Neural progenitor cell (in vitro differentiated cells): ENCODE data around the gene GTF2IRD2. TPM values are rescaled to one million over a fixed set of nuclear protein-coding genes. Genes with fewer than 3 reads are reported as not detected.
"Not testable (repeated sequence)": the region's sequence is repeated elsewhere in the genome, so short reads cannot be mapped to it uniquely, and the experiment has no call there.

ENCODE experiments used
- DNase-seq: peaks from one replicate; pipeline ENCODE4 v3.0.0-alpha.2; 2016; ENCODE audit warnings: low spot score
- H2AFZ ChIP-seq: fragments of 200-600 bp; sonication (generic); replicated peaks from 2 replicates; pipeline ENCODE4 v1.6.1; 2016; ENCODE audit warnings: antibody characterized with exemption
- H3F3A ChIP-seq: fragments of 200-600 bp; sonication (generic); 2 replicates; pipeline ENCODE4 v1.6.1; 2016; ENCODE audit warnings: antibody characterized with exemption, low read depth
- H3K27ac ChIP-seq: fragments of 200-600 bp; sonication (generic); 2 replicates; pipeline ENCODE4 v1.5.1; 2016; ENCODE audit warnings: mild to moderate bottlenecking
- H3K27me3 ChIP-seq: fragments of 200-600 bp; sonication (generic); 2 replicates; pipeline ENCODE4 v1.6.1; 2016; ENCODE audit warnings: mild to moderate bottlenecking, moderate library complexity
- H3K36me3 ChIP-seq: fragments of 200-600 bp; sonication (generic); 2 replicates; pipeline ENCODE4 v1.5.1; 2016
- H3K4me1 ChIP-seq: fragments of 200-600 bp; sonication (generic); 2 replicates; pipeline ENCODE4 v1.6.1; 2016; ENCODE audit warnings: mixed run types
- H3K4me2 ChIP-seq: fragments of 200-600 bp; sonication (generic); 2 replicates; pipeline ENCODE4 v1.6.1; 2016
- H3K4me3 ChIP-seq: fragments of 200-600 bp; sonication (generic); 2 replicates; pipeline ENCODE4 v1.5.1; 2016
- H3K79me2 ChIP-seq: fragments of 200-600 bp; sonication (generic); 2 replicates; pipeline ENCODE4 v1.6.1; 2016; ENCODE audit warnings: low read depth
- H3K9ac ChIP-seq: fragments of 200-600 bp; sonication (generic); 2 replicates; pipeline ENCODE4 v1.6.1; 2016
- H3K9me3 ChIP-seq: fragments of 200-600 bp; sonication (generic); 2 replicates; pipeline ENCODE4 v1.5.1; 2016; ENCODE audit warnings: low read depth
- H4K20me1 ChIP-seq: fragments of 200-600 bp; sonication (generic); 2 replicates; pipeline ENCODE4 v1.6.1; 2016; ENCODE audit warnings: low read depth
- H3K27ac Mint-ChIP-seq: 3 replicates; pipeline ENCODE4 v1.8.0; 2021; ENCODE audit warnings: mixed read lengths
- H3K27me3 Mint-ChIP-seq: 2 replicates; pipeline ENCODE4 v1.8.0; 2022; ENCODE audit warnings: low read depth, mild to moderate bottlenecking, inconsistent platforms, moderate library complexity, mixed read lengths; ENCODE audit not compliant: insufficient read depth
- H3K36me3 Mint-ChIP-seq: 3 replicates; pipeline ENCODE4 v1.8.0; 2021; ENCODE audit warnings: mixed read lengths
- H3K4me1 Mint-ChIP-seq: 3 replicates; pipeline ENCODE4 v1.8.0; 2021; ENCODE audit warnings: mixed read lengths
- H3K4me3 Mint-ChIP-seq: 3 replicates; pipeline ENCODE4 v1.8.0; 2021; ENCODE audit warnings: mild to moderate bottlenecking, moderate library complexity, mixed read lengths
- H3K9me3 Mint-ChIP-seq: 3 replicates; pipeline ENCODE4 v1.8.0; 2020; ENCODE audit warnings: mixed read lengths
- total RNA-seq: library from RNA; depleted of rRNA; stranded (reverse); fragments of >200 nt; gene quantifications from 2 replicates; pipeline ENCODE4 v1.2.3, GENCODE V29; 2015; ENCODE audit warnings: low replicate concordance

GTF2IRD2 gene
- total RNA-seq, 1 donor from 2014 or later: 4.1 TPM

DNA sequence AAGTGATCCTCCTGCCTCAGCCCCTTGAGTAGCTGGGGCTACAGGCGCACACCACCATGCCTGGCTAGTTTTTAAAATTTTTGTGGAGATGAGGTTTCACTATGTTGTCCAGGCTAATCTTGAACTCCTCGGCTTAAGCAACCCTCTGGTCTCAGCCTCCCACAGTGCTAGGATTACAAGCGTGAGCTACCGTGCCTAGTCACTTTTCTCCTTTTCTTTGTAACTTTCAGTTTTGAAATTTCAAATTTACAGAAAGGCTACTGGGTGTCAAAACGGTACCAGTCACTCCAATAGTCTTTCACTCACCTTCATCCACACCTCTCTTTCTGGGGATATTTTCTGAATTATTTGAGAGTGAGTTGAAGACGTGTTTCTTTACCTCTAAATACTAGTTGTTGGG lies 76.3 kb downstream of the GTF2IRD2 start:
- not testable (repeated sequence) for H3K79me2 ChIP-seq, H3K9me3 ChIP-seq, H3K36me3 Mint-ChIP-seq, H3K4me2 ChIP-seq, H3K4me1 ChIP-seq, H3K4me3 ChIP-seq, H3K9ac ChIP-seq, H3F3A ChIP-seq, H3K4me3 Mint-ChIP-seq, H4K20me1 ChIP-seq, H3K27me3 Mint-ChIP-seq, DNase-seq, H3K27ac Mint-ChIP-seq, H3K4me1 Mint-ChIP-seq, H3K27ac ChIP-seq, H3K27me3 ChIP-seq, H3K9me3 Mint-ChIP-seq, H3K36me3 ChIP-seq, H2AFZ ChIP-seq

- not testable (repeated sequence) for H3K4me1 ChIP-seq, DNase-seq, H3K4me3 Mint-ChIP-seq, H3K27me3 Mint-ChIP-seq, H3K79me2 ChIP-seq, H3K9ac ChIP-seq, H3K4me3 ChIP-seq, H3K4me1 Mint-ChIP-seq, H3K27ac ChIP-seq, H3K9me3 Mint-ChIP-seq, H3K9me3 ChIP-seq, H4K20me1 ChIP-seq, H3F3A ChIP-seq, H3K36me3 ChIP-seq, H3K27ac Mint-ChIP-seq, H3K36me3 Mint-ChIP-seq, H3K27me3 ChIP-seq, H3K4me2 ChIP-seq, H2AFZ ChIP-seq
Observed at GRCh38 chr7:74773760-74774750, 77.3 kb downstream of the GTF2IRD2 start, which contains the start of gene NCF1. NCF1 (plus strand) TSS chr7:74774011; CDS start chr7:74774032, 21 bp downstream.

- H3K4me3 Mint-ChIP-seq, H3K36me3 ChIP-seq, H3K4me2 ChIP-seq, H3K9me3 ChIP-seq, H3K4me3 ChIP-seq, H2AFZ ChIP-seq, H4K20me1 ChIP-seq, H3K4me1 ChIP-seq, H3K27me3 Mint-ChIP-seq, H3K9me3 Mint-ChIP-seq, H3K27ac Mint-ChIP-seq, H3K9ac ChIP-seq, H3K27ac ChIP-seq, H3F3A ChIP-seq, H3K4me1 Mint-ChIP-seq, H3K79me2 ChIP-seq, DNase-seq, H3K27me3 ChIP-seq, H3K36me3 Mint-ChIP-seq: not testable (repeated sequence)
Observed at GRCh38 chr7:74772093-74772492, 79.3 kb downstream of the GTF2IRD2 start.

DNA sequence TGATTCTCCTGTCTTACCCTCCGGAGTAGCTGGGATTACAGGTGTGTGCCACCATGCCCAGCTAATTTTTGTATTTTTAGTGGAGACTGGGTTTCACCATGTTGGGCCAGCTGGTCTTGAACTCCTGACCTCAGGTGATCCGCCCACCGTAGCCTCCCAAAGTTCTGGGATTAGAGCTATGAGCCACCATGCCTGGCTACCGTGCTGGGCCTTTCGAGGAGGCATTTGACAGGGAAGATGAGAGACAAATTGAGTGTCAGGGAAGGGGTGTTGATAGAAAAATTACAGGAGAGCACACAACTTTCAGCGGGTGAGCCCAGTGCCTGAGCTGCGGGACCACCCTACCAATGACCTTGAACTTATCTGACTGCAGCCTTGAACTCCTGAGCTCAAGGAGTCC lies 81.3 kb downstream of the GTF2IRD2 start:
- not testable (repeated sequence) for DNase-seq, H3K9ac ChIP-seq, H3K4me1 Mint-ChIP-seq, H3K9me3 ChIP-seq, H3K9me3 Mint-ChIP-seq, H3K27ac ChIP-seq, H3K4me2 ChIP-seq, H3K27me3 Mint-ChIP-seq, H2AFZ ChIP-seq, H3F3A ChIP-seq, H3K27me3 ChIP-seq, H3K4me1 ChIP-seq, H3K79me2 ChIP-seq, H4K20me1 ChIP-seq, H3K36me3 Mint-ChIP-seq, H3K4me3 Mint-ChIP-seq, H3K36me3 ChIP-seq, H3K27ac Mint-ChIP-seq, H3K4me3 ChIP-seq

- H3K36me3 Mint-ChIP-seq, DNase-seq, H3K27me3 ChIP-seq, H3K4me3 Mint-ChIP-seq, H4K20me1 ChIP-seq, H3K4me2 ChIP-seq, H3K9me3 Mint-ChIP-seq, H3K27me3 Mint-ChIP-seq, H3K36me3 ChIP-seq, H3K4me1 ChIP-seq, H3K79me2 ChIP-seq, H3K4me1 Mint-ChIP-seq, H3K9ac ChIP-seq, H3F3A ChIP-seq, H3K27ac Mint-ChIP-seq, H3K9me3 ChIP-seq, H3K4me3 ChIP-seq, H3K27ac ChIP-seq, H2AFZ ChIP-seq: not testable (repeated sequence)
Observed at GRCh38 chr7:74766991-74767390, 84.4 kb downstream of the GTF2IRD2 start.

DNA sequence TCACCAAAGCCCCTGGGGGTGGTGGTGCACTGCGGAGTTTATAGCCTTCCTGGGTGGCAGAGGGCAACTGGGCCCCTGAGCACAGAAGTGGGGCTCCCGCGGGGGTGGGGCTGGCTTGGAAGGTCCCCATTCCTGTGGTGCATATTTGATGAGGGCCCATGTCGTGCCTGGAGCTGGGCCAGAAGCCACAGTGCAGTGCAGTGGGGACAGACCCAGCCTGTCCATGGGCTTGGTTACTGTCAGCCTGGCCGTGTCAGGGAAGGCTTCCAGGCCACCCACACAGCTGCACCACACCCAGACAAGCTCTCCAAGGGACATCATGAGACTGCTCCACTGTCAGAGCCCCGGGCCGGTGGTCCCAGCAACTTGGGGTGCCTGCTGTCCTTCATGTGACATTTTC lies 84.9 kb downstream of the GTF2IRD2 start:
- H3K36me3 Mint-ChIP-seq, H3K27ac Mint-ChIP-seq, H4K20me1 ChIP-seq, H3K4me1 Mint-ChIP-seq, H3K4me1 ChIP-seq, H3K9me3 ChIP-seq, H3F3A ChIP-seq, H3K27ac ChIP-seq, H3K4me3 Mint-ChIP-seq, H3K9ac ChIP-seq, DNase-seq, H3K9me3 Mint-ChIP-seq, H3K27me3 ChIP-seq, H2AFZ ChIP-seq, H3K27me3 Mint-ChIP-seq, H3K4me3 ChIP-seq, H3K79me2 ChIP-seq, H3K4me2 ChIP-seq, H3K36me3 ChIP-seq: not testable (repeated sequence)

GRCh38 chr7:74765205-74765918 lies 86.0 kb downstream of the GTF2IRD2 start:
- H3K4me3 ChIP-seq, H3K4me3 Mint-ChIP-seq, H3K27ac Mint-ChIP-seq, H3K4me1 Mint-ChIP-seq, H3K9ac ChIP-seq, H3K27me3 ChIP-seq, H4K20me1 ChIP-seq, H2AFZ ChIP-seq, H3K36me3 Mint-ChIP-seq, H3K4me2 ChIP-seq, H3K36me3 ChIP-seq, H3K9me3 ChIP-seq, DNase-seq, H3K27me3 Mint-ChIP-seq, H3K9me3 Mint-ChIP-seq, H3K27ac ChIP-seq, H3K4me1 ChIP-seq, H3F3A ChIP-seq, H3K79me2 ChIP-seq: not testable (repeated sequence)

DNA sequence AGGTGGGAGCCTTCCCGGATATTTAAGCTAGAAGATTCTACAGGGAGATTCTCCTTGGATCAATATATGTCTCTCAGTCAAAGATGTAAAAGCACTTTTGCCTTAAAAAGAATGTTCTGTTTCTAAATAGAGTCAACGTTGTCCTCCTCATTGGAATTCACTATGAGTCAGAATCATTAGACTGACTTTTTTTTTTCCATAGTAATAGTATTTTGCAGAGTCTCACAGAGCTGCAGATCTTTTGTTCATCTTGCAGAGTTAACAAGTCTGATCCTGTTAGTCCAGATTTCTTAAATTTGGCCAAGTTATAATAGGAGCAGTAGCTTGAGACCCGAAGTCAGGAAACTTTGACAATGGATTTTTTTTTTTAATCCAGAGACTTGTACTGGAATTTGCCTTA lies 92.4 kb downstream of the GTF2IRD2 start:
- H3K27ac Mint-ChIP-seq, H4K20me1 ChIP-seq, H3K4me3 ChIP-seq, H3K4me3 Mint-ChIP-seq, H3K36me3 Mint-ChIP-seq, H3K27me3 Mint-ChIP-seq, H3K4me1 Mint-ChIP-seq, H3K4me2 ChIP-seq, H3K9ac ChIP-seq, H3F3A ChIP-seq, H3K4me1 ChIP-seq, H3K9me3 Mint-ChIP-seq, H3K27ac ChIP-seq, H3K79me2 ChIP-seq, H3K36me3 ChIP-seq, H3K27me3 ChIP-seq, H2AFZ ChIP-seq, DNase-seq, H3K9me3 ChIP-seq: not testable (repeated sequence)
